Ascending aorta (tissue), 2 donors: ENCODE data around the gene SIAH2. TPM values are rescaled to one million over a fixed set of nuclear protein-coding genes. Genes with fewer than 3 reads are reported as not detected.

Source experiments
- DNase-seq, 2 donors: peaks; one replicate each; pipeline ENCODE4 v3.0.0-alpha.2; 2019; ENCODE audit warnings: low spot score in 2 of 2
- H3K27ac ChIP-seq, 2 donors: fragments of 200-600 bp; sonication (generic); one replicate each; pipeline ENCODE4 v1.5.1; 2016 to 2017; ENCODE audit warnings: mild to moderate bottlenecking in 1 of 2
- H3K27me3 ChIP-seq: fragments of 200-600 bp; sonication (generic); one replicate; pipeline ENCODE4 v1.5.1; 2017
- H3K36me3 ChIP-seq, 2 donors: fragments of 200-600 bp; sonication (generic); one replicate each; pipeline ENCODE4 v1.5.1; 2016
- H3K4me1 ChIP-seq, 2 donors: fragments of 200-600 bp; sonication (generic); one replicate each; pipeline ENCODE4 v1.5.1; 2016 to 2017; ENCODE audit warnings: mild to moderate bottlenecking in 1 of 2
- H3K4me3 ChIP-seq, 2 donors: fragments of 200-600 bp; sonication (generic); one replicate each; pipeline ENCODE4 v1.5.1; 2016 to 2017; ENCODE audit warnings: mild to moderate bottlenecking in 1 of 2
- H3K9me3 ChIP-seq, 2 donors: fragments of 200-600 bp; sonication (generic); one replicate each; pipeline ENCODE4 v1.5.1; 2016
- CTCF ChIP-seq, 3 experiments: fragments of 200-600 bp in 2 of 3; fragments of 450-650 bp in 1 of 3; sonication (generic) in 2 of 3; IDR thresholded peaks; one replicate each; pipeline ENCODE4 v1.5.1; 2016 to 2019; ENCODE audit warnings: antibody characterized with exemption in 3 of 3, mild to moderate bottlenecking in 1 of 3, moderate library complexity in 1 of 3
- intact Hi-C: fragments of 100-400 bp; cut with DNase I; formaldehyde crosslinking; loops from one replicate; pipeline ENCODE4 v1.15.1; 2023
- total RNA-seq: library from RNA; depleted of rRNA; stranded (reverse); fragments of >200 nt; gene quantifications from one replicate; pipeline ENCODE4 v1.1.0, GENCODE V29; 2016

The SIAH2 gene
- total RNA-seq, 1 donor from 2014 or later = 50.9 TPM

GRCh38 chr3:150697646-150698045 is 65.3 kb downstream of the SIAH2 start:
- Histone ChIP-seq H3K4me1 (no peaks in the 10 kb centered on the region), H3K4me3 (no peak overlapping the region), H3K27me3 (no peaks in the 10 kb centered on the region), H3K27ac (no peak overlapping the region), H3K36me3 (no peaks in the 10 kb centered on the region), H3K9me3 (no peaks in the 10 kb centered on the region)
- TF ChIP-seq CTCF (IDR thresholded peaks at IDR 0.05) = no peak
- DNase-seq = no peak
- intact Hi-C loops = no loop called here

- DNase-seq = no peak
- Histone ChIP-seq H3K36me3 (no peaks in the 10 kb centered on the region), H3K4me3 (no peak overlapping the region), H3K27me3 (no peaks in the 10 kb centered on the region), H3K27ac (no peak overlapping the region), H3K4me1 (no peaks in the 10 kb centered on the region), H3K9me3 (no peaks in the 10 kb centered on the region)
- TF ChIP-seq CTCF (IDR thresholded peaks at IDR 0.05) = no peak
- intact Hi-C loops = no loop called here
Measured at GRCh38 chr3:150691414-150692040, 71.4 kb downstream of the SIAH2 start.

Other genes with a start within 250 kb of the SIAH2 start
- 237 TPM for gene SERP1, start 216.7 kb downstream of the SIAH2 start, total RNA-seq
- gene EIF2A, start 216.4 kb downstream of the SIAH2 start, total RNA-seq = 83.2 TPM
- gene SELENOT, start 159.8 kb downstream of the SIAH2 start, total RNA-seq = 112 TPM
- not detected for gene ERICH6, start 59.2 kb downstream of the SIAH2 start, total RNA-seq
- not detected for gene MINDY4B, start 142.3 kb upstream of the SIAH2 start, total RNA-seq
- not detected for gene CLRN1, start 209.6 kb upstream of the SIAH2 start, total RNA-seq